GM12892 (cell line): ENCODE measurements around the gene SULT1E1.

Experiments
- POLR2A ChIP-seq: IDR thresholded peaks from 2 replicates; pipeline ENCODE4 v1.6.1; 2011; ENCODE audit warnings: low read depth, low read length, control low read depth
- POLR2AphosphoS5 ChIP-seq: IDR thresholded peaks from 2 replicates; pipeline ENCODE4 v1.6.1; 2011; ENCODE audit warnings: low read depth, low read length, control low read depth
- TAF1 ChIP-seq: IDR thresholded peaks from 2 replicates; pipeline ENCODE4 v1.6.1; 2011; ENCODE audit warnings: low read depth, mild to moderate bottlenecking, control low read depth, low read length, borderline replicate concordance

- TF ChIP-seq POLR2A (no peak), POLR2AphosphoS5 (no peak), TAF1 (no peak)
These were observed 34.2 kb upstream of the SULT1E1 start for GRCh38 chr4:69894186-69894585.
